ENCODE measurements around the gene FGF18. TPM values are rescaled to one million over a fixed set of nuclear protein-coding genes. Genes with fewer than 3 reads are reported as not detected.

Gene FGF18
- total RNA-seq, 1 experiment from 2014 or later: 1.7 TPM

GRCh38 chr5:171422495-171422894 is 3.0 kb downstream of the FGF18 start:
- TF ChIP-seq CTCF (IDR thresholded peaks at IDR 0.05): no peak
- TF ChIP-seq POLR2AphosphoS5 (IDR thresholded peaks at IDR 0.05; ENCODE audit: low read depth, low read length): no peak
- TF ChIP-seq SIN3A (IDR thresholded peaks at IDR 0.05; ENCODE audit: borderline replicate concordance, insufficient read depth, low read depth, low read length): no peak
- TF ChIP-seq REST (IDR thresholded peaks at IDR 0.05; ENCODE audit: insufficient read depth in 1 of 2, low read depth in 2 of 2, low read length in 1 of 2): no peak
- no peak for TF ChIP-seq TCF7L2 (IDR thresholded peaks at IDR 0.05; ENCODE audit: low read depth, low read length)
- no peaks in the 10 kb centered on the region for H3K27me3 ChIP-seq (ENCODE audit: control insufficient read depth, insufficient read depth, low read length)
- DNase-seq (ENCODE audit: low read depth, low spot score) (no peak), ATAC-seq (no peak)
- no peaks in the 10 kb centered on the region for H3K36me3 ChIP-seq (ENCODE audit: control insufficient read depth, insufficient read depth, low read length)
- in situ Hi-C loops (cut with HindIII; ENCODE audit: low pct_unique_long_range_greater_than_20kb, low sequenced_read_pairs) (loop anchor here (25.0 kb wide), 1 partner anchor 440 kb away; no protein-coding TSS in a partner anchor), intact Hi-C loops (cut with micrococcal nuclease; ENCODE audit: unreplicated experiment) (no loop called here)
- no peak overlapping the region for H3K27ac ChIP-seq (ENCODE audit: low read length)
- BruUV-seq (replicated peaks): no TSS peak
- no peaks in the 10 kb centered on the region for H3K9me3 ChIP-seq (ENCODE audit: control insufficient read depth, insufficient read depth, low read depth, low read length)
- H3K4me1 ChIP-seq (ENCODE audit: control insufficient read depth, insufficient read depth, low read length): peaks cover 10% of the 10 kb centered on the region
- POLR2A ChIA-PET: no interaction called here
- H3K4me3 ChIP-seq (ENCODE audit: low read depth in 2 of 2, low read length in 2 of 2): no peak overlapping the region
- CTCF ChIA-PET: no interaction called here

- ChIA-PET CTCF (no interaction called here), POLR2A (no interaction called here)
- Histone ChIP-seq H3K27ac (ENCODE audit: low read length) (no peak overlapping the region), H3K27me3 (ENCODE audit: control insufficient read depth, insufficient read depth, low read length) (no peaks in the 10 kb centered on the region), H3K4me3 (ENCODE audit: low read depth in 2 of 2, low read length in 2 of 2) (no peak overlapping the region), H3K9me3 (ENCODE audit: control insufficient read depth, insufficient read depth, low read depth, low read length) (no peaks in the 10 kb centered on the region), H3K36me3 (ENCODE audit: control insufficient read depth, insufficient read depth, low read length) (no peaks in the 10 kb centered on the region), H3K4me1 (ENCODE audit: control insufficient read depth, insufficient read depth, low read length) (peaks cover 4% of the 10 kb centered on the region)
- BruUV-seq (replicated peaks): no TSS peak
- ATAC-seq (no peak), DNase-seq (ENCODE audit: low read depth, low spot score) (no peak)
- in situ Hi-C loops (cut with HindIII; ENCODE audit: low pct_unique_long_range_greater_than_20kb, low sequenced_read_pairs): loop anchor here (25.0 kb wide), 1 partner anchor 439 kb away; no protein-coding TSS in a partner anchor
- no peak for TF ChIP-seq POLR2AphosphoS5 (IDR thresholded peaks at IDR 0.05; ENCODE audit: low read depth, low read length)
- TF ChIP-seq REST (IDR thresholded peaks at IDR 0.05; ENCODE audit: insufficient read depth in 1 of 2, low read depth in 2 of 2, low read length in 1 of 2): no peak
- no peak for TF ChIP-seq SIN3A (IDR thresholded peaks at IDR 0.05; ENCODE audit: borderline replicate concordance, insufficient read depth, low read depth, low read length)
- no peak for TF ChIP-seq CTCF (IDR thresholded peaks at IDR 0.05)
- TF ChIP-seq TCF7L2 (IDR thresholded peaks at IDR 0.05; ENCODE audit: low read depth, low read length): no peak
- intact Hi-C loops (cut with micrococcal nuclease; ENCODE audit: unreplicated experiment): no loop called here
Observed at GRCh38 chr5:171422902-171423663, 3.6 kb downstream of the FGF18 start.

Data from Panc1 (cell line).